ENCODE data around the gene RBM4. TPM values are rescaled to one million over a fixed set of nuclear protein-coding genes. Genes with fewer than 3 reads are reported as not detected.

Gene RBM4
- total RNA-seq, 1 donor from 2014 or later = 187 TPM

DNA sequence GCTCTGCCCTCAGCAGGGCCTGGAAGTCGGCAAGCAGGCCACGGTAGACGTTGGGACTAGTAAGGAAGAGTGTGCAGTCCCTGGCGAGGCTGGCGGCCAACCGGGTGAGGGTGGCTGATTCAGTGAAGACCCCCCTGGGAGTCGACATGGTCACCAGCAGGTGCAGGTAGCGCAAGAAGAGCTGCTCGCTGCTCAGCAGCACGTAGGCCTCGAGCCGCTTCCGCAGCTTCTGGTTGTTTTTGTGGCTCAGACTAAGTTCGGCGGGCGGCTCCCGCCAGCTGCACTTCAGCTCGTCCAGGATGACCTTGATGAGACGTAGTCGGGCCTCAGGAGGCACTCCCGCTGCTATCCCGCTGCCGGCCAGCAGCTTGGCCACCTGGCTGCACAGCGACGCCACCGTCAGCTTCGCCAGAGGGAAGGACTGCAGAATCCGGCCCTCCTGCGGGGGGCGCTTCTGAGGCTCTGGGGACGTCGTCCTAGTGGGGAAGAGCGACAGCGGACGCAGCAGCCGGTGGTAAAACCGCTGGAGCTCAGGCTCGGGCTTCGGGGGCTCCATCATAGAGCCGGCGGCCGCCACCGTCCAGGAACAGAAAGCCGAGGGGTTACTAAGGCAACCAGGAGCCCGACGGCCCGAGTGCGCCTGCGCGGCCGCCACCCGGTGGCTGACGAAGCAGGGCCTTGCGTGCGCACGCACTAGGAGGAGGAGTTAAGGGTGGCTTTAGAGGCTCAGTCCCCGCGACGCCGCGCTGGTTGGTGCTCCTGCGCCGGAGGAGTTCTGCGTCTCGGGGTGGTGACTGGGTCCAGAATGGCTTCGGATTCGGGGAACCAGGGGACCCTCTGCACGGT lies 45.8 kb upstream of the RBM4 start, which contains the start of the genes CCDC87 and CCS:
Gene CCDC87, minus strand, starts transcription at position 607 of the 846 bp plus-strand sequence. Its CDS starts 48 bp downstream, at position 559.
Gene CCS, plus strand, starts transcription at position 729 of the 846 bp plus-strand sequence. Its CDS starts 77 bp downstream, at position 806.
- Mint-ChIP-seq H3K4me3 (ENCODE audit: unreplicated experiment) (peak within 1 kb of the TSS; percentile 99), H3K9me3 (ENCODE audit: unreplicated experiment) (no peaks in the 10 kb centered on the region), H3K27ac (ENCODE audit: unreplicated experiment) (peak within 1 kb of the TSS; percentile 87), H3K36me3 (ENCODE audit: low read depth, unreplicated experiment) (no peaks in the 10 kb centered on the region), H3K4me1 (ENCODE audit: unreplicated experiment) (peaks cover 14% of the 10 kb centered on the region), H3K27me3 (ENCODE audit: unreplicated experiment) (peaks cover 7% of the 10 kb centered on the region)
- peak; percentile 97 for DNase-seq (ENCODE audit: low spot score)
- TF ChIP-seq, protein P1, sequence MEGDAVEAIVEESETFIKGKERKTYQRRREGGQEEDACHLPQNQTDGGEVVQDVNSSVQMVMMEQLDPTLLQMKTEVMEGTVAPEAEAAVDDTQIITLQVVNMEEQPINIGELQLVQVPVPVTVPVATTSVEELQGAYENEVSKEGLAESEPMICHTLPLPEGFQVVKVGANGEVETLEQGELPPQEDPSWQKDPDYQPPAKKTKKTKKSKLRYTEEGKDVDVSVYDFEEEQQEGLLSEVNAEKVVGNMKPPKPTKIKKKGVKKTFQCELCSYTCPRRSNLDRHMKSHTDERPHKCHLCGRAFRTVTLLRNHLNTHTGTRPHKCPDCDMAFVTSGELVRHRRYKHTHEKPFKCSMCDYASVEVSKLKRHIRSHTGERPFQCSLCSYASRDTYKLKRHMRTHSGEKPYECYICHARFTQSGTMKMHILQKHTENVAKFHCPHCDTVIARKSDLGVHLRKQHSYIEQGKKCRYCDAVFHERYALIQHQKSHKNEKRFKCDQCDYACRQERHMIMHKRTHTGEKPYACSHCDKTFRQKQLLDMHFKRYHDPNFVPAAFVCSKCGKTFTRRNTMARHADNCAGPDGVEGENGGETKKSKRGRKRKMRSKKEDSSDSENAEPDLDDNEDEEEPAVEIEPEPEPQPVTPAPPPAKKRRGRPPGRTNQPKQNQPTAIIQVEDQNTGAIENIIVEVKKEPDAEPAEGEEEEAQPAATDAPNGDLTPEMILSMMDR (IDR thresholded peaks at IDR 0.05; ENCODE audit: unreplicated experiment) = peak; percentile 85

DNA sequence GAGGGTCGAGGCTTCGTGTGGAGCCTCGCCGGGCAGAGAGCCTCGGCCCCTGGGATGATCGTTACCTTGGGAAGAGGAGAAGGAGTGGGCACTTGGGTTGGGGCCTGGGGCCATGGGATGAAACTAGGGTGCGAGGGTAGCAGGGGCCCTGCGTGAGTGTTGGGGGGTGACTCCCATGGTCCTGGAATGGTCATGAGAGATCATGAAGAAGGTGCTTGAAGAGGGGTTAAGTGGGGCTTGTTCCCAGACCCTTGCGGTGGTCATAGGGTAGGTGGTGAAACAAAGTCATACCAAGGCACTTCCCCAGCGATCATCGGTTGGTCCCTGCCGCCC lies 45.2 kb upstream of the RBM4 start:
- no peaks in the 10 kb centered on the region for H3K9me3 Mint-ChIP-seq (ENCODE audit: unreplicated experiment)
- peak overlapping the region; percentile 99 for H3K4me3 Mint-ChIP-seq (ENCODE audit: unreplicated experiment)
- no peak for DNase-seq (ENCODE audit: low spot score)
- peaks cover 14% of the 10 kb centered on the region for H3K4me1 Mint-ChIP-seq (ENCODE audit: unreplicated experiment)
- TF ChIP-seq, protein P1 (IDR thresholded peaks at IDR 0.05; ENCODE audit: unreplicated experiment) = no peak
- H3K27me3 Mint-ChIP-seq (ENCODE audit: unreplicated experiment) = peaks cover 7% of the 10 kb centered on the region
- H3K27ac Mint-ChIP-seq (ENCODE audit: unreplicated experiment) = peak overlapping the region; percentile 87
- no peaks in the 10 kb centered on the region for H3K36me3 Mint-ChIP-seq (ENCODE audit: low read depth, unreplicated experiment)

DNA sequence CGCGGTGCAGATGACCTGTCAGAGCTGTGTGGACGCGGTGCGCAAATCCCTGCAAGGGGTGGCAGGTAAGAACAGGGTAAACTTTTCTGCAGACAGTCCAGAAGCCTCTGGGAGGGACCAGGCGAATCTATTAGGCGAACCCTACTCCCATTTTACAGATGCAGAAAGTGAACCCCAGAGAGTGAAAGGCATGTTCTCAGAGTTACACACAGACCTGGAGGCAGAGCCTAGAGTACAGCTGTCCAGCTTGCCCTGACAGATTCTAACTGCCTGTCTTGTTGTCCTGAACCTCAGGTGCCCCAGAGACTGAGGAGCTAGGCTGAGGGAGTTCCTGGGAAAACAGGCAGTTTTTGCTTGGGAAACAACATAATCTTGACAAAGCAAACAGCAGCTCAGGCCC lies 44.9 kb upstream of the RBM4 start:
- H3K4me3 Mint-ChIP-seq (ENCODE audit: unreplicated experiment) = peak overlapping the region; percentile 99
- TF ChIP-seq, protein P1 (IDR thresholded peaks at IDR 0.05; ENCODE audit: unreplicated experiment) = no peak
- peaks cover 7% of the 10 kb centered on the region for H3K27me3 Mint-ChIP-seq (ENCODE audit: unreplicated experiment)
- no peaks in the 10 kb centered on the region for H3K36me3 Mint-ChIP-seq (ENCODE audit: low read depth, unreplicated experiment)
- no peak for DNase-seq (ENCODE audit: low spot score)
- peaks cover 14% of the 10 kb centered on the region for H3K4me1 Mint-ChIP-seq (ENCODE audit: unreplicated experiment)
- no peaks in the 10 kb centered on the region for H3K9me3 Mint-ChIP-seq (ENCODE audit: unreplicated experiment)
- peak overlapping the region; percentile 87 for H3K27ac Mint-ChIP-seq (ENCODE audit: unreplicated experiment)

DNA sequence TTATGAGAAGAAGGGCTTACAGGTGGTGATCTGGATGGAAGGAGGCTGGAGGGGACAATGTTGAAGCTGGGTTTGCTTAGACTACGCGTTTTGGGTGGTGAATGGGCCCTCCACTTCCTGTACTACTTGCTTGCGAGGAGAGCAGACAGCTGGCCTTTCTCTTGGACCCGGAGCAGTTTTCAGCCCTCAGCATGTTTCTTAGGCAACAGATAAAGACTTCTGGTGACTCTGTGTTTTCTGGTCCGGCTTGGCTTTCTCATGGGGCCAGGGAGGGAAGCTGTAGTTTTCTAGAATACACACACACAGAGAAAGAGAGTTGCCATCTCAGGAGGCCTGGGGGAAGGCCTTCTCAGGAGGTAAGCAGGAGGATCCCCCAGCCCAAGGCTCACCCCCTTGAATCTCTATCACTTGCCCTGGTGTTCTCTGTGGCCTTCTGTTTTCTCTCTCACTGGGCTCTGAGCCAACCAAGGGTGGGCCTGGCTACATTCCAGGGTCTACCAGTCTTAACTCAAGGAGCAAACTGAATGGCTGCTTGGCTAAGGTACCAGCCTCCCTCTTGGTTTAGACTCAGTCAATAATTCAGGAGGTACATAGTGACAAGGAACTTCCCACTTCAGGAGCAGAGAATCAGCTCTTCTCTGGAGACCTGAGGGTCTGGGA lies 43.1 kb upstream of the RBM4 start:
- Mint-ChIP-seq H3K9me3 (ENCODE audit: unreplicated experiment) (no peaks in the 10 kb centered on the region), H3K4me1 (ENCODE audit: unreplicated experiment) (peaks cover 14% of the 10 kb centered on the region), H3K27ac (ENCODE audit: unreplicated experiment) (peak overlapping the region; percentile 64), H3K4me3 (ENCODE audit: unreplicated experiment) (peak overlapping the region; percentile 37), H3K27me3 (ENCODE audit: unreplicated experiment) (peaks cover 7% of the 10 kb centered on the region), H3K36me3 (ENCODE audit: low read depth, unreplicated experiment) (no peaks in the 10 kb centered on the region)
- DNase-seq (ENCODE audit: low spot score) = no peak
- TF ChIP-seq, protein P1 (IDR thresholded peaks at IDR 0.05; ENCODE audit: unreplicated experiment) = no peak
